ENCODE data around the gene RO60.
"Not testable (repeated sequence)": the region's sequence is repeated elsewhere in the genome, so short reads cannot be mapped to it uniquely, and the experiment has no call there.

Gene RO60

DNA sequence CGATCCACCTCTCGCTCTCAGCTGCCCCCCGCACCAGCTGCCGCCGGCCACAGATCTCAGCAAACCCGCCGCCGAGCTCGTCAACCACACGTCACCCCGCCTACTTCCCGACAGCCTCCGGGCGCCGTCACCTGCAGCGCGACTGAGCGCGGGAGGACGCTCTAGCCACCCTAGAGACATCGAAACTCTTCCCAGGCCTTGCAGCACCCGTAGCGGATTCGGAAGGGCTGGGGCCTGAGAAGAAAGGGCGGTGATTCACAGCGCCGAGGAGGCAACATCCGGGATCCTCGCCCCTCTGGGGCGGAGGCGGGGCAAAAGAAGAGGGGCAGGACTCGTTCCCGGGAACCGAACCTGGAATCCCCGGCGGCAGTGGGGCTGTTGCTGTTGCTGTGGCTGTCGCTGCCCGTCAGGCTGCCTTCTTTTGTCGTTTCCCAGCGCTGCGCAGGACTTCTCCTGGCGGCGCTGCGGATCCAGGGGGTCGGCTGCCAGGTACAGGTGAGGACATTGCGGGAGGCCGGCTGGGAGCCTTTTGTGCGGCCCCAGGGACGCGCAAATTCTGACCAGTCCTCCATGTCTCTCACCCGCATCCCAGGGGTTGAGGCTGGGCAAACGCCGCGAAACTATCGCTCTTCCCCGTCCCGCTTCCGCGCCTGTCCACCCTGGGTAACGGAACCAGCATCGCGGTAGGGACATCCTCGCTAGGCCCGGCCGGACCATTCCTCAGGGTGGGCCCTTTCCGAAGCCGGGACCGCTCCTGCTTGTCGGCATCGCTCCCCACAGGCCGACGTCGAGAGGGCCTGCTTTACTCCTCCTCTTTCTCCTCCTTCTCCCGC, at the start of gene RO60, which contains the start of gene UCHL5:
Gene RO60 (plus strand): TSS at position 331 of the 833 bp plus-strand sequence. CDS start 9,443 bp downstream, outside the sequence.
Gene UCHL5 (minus strand): TSS at position 79 of the 833 bp plus-strand sequence. CDS start 100 bp downstream, outside the sequence.
- DNase-seq (ENCODE audit: low spot score) = peak; percentile 97

DNA sequence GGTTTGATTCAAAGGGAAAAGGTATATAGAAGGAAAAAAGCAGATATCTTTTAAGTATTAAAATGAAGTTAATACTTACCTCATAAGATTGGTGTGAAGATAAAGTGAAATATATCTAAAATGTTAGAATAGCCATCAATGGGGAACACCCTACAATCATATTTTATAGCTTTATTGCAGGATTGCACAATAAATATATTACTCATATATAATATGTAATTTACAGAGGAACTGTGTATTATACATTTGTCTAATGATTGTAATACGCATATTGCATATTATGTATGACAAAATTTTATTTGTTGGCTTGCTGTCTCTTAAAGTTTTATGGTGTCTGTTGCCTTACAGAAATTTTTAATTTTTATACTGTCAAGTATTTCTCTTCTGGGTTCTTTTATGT, 48.0 kb upstream of the RO60 start:
- no peak for DNase-seq (ENCODE audit: low spot score)

DNA sequence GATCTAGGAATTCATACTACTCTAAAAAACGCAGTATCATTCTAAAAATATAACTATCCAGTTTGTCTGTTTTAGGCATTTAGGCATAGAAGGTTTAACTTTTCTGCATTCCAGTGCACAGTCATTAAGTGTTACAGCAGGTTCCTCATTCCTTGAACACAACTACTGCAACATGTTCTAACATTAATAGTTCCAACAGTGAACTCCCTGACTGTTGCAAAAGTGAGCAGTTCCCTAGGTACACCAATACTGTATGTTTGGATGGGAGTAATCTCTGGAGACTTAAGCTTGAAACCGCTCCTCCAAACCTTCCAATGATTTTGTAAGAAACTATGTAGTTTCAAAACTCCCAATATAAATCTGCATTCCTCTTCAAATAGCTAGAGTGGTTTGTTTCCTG, 46.4 kb upstream of the RO60 start:
- DNase-seq (ENCODE audit: low spot score) = no peak

DNA sequence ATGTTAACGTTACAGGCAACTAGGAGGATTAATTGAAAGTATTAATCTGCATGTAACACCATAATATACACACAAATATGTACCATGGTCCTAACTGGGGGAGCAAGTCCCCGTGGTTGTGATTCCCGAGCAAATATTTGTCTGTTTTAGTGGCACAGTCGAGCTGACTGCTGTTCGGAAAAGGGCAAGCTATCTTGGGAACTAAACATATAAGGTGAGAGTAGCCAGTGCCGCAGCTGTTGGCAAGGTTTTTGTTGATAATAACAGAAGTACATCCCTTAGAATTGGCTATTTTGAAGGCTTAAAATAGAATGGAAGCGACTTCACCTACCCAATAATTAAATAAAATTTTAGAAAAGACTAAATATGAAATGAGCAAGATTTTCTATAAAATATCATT, 45.7 kb upstream of the RO60 start:
- no peak for DNase-seq (ENCODE audit: low spot score)

DNA sequence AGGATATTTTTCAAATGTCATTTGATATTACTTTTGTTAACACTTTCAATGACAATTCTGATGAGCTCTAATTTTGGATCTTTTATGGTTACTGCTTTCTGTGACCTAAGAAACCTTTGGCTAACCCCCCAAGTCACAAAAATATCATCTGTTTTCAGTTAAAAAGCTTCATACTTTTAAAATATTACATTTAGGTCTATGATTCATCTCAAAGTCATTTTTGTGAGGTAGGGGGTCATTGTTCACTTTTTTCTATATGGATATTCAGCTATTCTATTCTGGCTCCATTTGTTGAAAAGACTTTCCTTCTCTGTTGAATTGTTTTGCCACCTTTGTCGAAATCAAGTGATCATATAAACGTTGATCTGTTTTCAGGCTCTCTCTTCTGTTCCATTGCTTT, 45.0 kb upstream of the RO60 start:
- DNase-seq (ENCODE audit: low spot score) = no peak

DNA sequence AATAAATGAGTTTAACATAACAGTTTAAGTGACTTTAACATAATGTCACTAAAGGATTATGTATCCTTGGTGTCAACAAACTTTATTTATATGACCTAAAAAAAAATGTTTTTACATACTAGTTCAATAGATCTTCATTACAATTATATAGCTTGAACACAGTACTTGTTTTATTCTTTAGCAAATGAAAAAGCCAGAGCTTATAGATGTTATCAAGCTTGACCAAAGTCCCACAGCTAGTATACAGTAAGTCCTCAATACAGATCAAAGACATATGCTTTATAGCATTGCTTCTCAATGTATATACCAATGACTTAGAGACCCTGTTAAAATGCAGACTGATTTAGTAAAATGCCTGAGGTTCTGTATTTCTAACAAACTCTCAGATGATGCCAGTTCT, 42.6 kb upstream of the RO60 start:
- DNase-seq (ENCODE audit: low spot score) = no peak

DNA sequence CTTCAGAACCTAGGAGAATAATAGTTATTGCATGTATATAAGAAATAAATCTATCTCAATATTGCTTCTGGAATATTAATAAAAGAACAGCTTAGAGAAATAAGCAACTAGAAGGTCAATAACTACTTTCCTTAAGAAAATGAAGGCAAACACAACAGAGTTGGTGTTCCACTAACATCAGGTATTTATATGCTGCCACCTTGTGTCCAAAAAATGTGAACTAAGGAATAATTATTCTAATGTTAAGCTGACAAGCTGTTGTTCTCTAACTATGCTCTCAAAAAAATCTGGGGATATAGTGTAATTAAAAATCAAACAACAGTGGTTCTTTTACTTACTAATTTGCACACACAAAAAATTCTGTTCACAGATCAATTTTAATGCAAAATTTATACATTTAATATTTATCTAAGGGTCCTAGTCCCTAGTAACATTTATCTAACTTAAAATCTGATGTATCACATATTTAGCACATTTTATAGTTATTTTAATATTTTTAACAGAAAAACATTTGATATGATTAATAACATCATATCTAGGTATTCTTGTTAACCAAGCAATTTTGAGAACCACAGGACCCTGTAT, 39.9 kb upstream of the RO60 start:
- DNase-seq (ENCODE audit: low spot score) = peak; percentile 40

DNA sequence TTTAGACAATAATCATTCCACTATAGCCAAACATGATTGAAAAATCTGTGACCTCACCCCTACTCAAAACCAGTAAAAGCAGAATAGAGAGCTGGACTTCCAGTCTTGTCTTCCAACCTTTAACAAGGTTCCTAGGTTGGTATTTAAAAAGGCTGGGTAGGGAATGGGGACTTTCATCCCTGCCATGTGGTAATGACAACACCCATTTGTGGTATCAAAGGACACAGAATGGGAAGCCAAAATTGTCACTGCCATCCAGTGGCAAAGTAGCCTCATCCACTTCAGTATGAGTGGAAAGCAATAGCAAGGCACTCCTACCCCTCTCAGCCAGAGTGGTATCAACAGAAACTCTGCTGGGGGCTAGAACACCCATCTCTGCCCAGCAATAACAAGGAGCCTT, 34.2 kb upstream of the RO60 start:
- DNase-seq (ENCODE audit: low spot score) = no peak

DNA sequence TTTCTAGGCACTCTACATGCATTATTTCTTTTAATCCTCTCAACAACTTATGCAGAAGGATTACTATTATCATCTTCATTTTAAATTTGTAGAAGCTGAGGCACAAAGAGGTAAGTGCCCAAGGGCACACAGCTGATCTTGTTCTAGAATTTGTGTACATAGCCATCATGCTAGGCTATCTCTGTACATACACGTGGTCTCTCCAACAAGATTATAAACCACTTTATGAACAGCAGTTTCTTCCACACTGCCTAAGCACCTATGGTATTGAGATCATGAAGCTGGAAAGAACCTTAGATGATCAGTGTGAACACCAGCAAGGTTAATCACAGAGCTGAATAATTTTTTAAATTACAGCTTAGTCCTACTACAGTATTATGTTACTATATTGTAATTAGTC, 29.1 kb upstream of the RO60 start:
- DNase-seq (ENCODE audit: low spot score) = no peak

DNA sequence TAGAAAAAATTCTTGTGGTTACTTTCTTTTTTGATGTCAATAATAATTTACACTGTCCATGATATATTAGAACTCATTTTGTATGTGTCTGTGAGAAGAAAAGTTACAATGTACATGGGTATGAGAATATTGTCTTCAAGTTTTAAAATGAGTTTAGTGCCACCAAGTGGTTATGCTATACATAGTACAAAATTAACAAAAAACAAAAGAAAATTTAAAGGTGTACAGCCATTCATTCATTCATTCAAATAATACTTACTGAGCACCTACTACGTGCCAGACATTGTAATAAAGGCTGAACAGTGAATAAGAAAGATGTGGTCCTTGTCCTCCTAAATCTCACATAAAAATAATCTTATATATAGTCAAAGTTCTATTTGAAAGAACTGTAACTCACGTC, 28.0 kb upstream of the RO60 start:
- no peak for DNase-seq (ENCODE audit: low spot score)

DNA sequence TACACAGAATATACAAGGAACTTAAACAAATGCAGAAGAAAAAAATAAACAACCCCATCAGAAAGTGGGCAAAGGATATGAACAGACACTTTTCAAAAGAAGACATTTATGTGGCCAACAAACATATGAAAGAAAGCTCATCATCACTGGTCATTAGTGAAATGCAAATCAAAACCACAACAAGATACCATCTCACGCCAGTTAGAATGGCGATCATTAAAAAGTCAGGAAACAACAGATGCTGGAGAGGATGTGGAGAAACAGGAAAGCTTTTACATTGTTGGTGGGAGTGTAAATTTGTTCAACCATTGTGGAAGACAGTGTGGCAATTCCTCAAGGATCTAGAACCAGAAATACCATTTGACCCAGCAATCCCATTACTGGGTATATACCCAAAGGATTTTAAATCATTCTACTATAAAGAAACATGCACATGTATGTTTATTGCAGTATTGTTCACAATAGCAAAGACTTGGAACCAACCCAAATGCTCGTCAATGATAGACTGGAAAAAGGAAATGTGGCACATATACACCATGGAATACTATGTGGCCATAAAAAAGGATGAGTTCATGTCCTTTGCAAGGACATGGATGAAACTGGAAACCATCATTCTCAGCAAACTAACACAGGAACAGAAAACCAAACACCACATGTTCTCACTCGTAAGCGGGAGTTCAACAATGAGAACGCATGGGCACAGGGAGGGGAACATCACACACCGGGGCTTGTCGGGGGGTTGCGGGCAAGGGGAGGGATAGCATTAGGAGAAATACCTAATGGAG, 26.6 kb upstream of the RO60 start:
- not testable (repeated sequence) for DNase-seq (ENCODE audit: low spot score)

DNA sequence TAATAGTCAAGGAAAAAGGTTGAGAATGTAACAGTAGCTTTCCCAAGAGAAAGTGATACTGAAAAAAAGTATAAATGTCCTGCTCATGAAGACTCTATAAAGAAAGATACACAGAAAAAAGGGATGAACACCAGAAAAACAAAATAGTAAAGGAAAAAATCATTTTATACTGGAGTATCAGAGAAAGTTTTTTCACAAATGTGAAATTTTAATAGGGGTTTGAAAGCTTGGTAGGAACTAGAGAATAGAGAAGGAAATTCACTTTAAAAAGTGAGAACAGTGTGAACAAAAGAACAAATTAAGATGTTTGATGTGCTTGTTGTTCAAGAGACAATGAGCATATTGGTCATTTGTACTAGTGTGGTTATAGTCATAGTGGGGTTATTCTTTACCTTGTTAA, 25.8 kb upstream of the RO60 start:
- no peak for DNase-seq (ENCODE audit: low spot score)

DNA sequence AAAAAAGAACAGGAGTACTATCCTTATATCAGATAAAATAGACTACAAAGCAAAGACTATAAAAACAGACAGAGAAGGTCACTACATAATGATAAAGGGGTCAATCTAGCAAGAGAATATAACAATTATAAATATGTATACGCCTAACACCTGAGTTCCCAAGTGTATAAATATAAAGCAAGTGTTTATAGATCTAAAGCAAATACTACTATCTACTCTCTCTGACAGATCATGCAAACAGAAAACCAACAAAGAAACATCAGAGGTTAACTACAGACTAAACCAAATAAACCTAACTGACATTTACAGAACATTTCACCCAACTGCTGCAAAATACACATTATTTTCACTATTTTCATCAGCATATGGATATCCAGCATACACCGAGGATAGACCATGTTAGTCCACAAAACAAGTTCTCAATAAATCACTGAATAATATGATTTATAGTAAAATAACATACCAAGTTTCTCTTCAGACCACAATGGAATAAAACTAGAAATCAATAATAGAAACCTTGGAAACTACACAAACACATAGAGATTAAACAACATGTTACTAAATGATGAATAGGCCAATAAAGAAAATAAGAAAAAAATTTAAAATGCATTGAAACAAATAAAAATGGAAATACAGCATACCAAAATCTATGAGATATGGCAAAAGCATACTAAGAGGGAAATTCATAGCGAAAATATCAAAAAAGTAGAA, 22.9 kb upstream of the RO60 start:
- DNase-seq (ENCODE audit: low spot score) = no peak

DNA sequence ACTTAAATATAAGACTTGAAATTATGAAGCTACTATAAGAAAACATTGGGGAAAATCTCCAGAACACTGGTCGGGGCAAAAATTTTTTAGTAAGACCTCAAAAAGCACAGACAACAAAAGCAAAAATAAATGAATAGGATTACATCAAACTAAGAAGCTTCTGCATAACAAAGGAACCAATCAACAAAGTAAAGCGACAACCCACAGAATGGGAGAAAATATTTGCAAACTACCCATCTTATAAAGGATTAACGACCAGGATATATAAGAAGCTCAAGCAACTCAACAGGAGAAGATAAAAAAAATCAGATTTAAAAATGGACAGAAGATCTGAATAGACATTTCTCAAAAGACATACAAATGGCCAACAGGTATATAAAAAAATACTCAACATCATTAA, 19.4 kb upstream of the RO60 start:
- no peak for DNase-seq (ENCODE audit: low spot score)

DNA sequence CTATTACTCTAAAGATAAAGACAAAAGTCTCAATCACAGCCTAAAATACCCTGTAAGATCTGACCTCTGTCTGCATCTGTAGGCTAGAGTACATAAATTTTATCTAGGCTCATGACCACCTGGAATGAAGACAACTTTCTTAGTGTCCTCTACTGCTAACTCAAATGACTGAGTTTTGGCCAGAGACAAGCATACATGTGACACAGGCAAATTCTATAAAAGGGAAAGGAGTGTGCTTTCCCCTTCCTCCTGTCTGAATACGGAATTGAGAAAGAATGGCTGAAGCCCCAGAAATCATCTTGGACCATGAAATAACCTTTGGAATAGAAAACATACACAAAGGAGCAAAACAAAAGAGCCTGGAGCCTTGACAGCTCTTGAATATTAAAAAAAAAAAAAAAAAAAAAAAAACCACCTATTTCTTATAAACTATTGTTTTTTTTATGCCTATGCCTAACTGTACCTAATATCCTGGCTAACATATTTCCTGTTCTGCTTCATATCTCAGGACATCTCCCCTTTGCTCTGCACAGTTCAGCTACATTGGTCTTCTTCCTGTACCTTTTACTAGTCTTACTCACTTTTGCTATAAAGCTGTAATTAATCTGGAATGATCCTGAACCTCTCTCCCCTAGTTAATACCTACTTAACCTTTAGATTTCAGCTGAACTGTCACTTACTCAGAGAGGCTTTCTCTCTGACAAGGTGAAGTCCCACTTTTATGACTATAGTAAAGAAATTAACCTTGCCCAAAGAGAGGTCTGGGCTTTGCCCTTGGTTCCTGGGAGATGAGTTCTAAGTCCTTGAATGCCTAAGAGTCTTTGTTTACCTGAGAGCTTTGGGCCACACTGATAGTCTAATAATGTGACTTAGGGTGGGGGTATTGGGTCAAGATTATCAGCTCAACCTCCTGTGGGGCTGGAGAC, 16.4 kb upstream of the RO60 start:
- DNase-seq (ENCODE audit: low spot score) = peak; percentile 38

DNA sequence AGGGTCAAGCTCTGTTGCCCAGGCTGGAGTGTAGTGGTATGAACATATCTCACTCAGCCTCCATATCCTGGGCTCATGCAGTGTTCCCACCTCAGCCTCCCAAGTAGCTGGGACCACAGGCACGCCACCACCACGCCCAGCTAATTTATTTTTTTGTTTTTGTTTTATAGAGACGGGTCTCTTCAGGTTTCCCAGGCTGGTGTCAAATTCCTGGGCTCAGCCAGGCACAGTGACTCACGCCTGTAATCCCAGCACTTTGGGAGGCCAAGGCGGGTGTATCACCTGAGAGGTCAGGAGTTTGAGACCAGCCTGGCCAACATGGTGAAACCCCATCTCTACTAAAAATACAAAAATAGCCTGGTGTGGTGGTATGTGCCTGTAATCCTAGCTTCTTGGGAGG, 10.5 kb upstream of the RO60 start:
- DNase-seq (ENCODE audit: low spot score) = not testable (repeated sequence)

DNA sequence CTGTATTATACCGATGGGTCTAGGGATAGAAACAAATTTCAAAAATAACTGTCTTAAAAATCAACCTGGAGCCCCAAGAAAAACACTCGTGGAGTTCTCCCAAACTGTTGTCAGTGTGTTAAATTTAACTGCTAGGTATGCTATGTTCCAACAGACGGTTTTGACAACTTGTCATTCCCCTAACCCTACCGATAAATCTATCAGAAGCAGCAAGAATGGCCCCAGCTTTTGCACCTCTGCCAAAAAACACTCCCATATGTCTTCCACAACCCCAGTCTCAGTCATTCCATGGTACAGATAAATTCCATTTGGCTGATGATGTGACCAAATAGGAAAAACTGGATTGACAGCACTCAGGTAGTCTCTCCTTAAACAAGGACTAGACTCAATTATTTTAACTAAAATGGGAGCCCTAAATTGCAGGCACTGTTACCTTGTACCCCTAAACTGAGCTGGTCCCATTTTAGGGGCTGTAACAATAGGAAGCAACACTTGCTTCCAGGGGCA, 5.2 kb upstream of the RO60 start:
- no peak for DNase-seq (ENCODE audit: low spot score)

DNA sequence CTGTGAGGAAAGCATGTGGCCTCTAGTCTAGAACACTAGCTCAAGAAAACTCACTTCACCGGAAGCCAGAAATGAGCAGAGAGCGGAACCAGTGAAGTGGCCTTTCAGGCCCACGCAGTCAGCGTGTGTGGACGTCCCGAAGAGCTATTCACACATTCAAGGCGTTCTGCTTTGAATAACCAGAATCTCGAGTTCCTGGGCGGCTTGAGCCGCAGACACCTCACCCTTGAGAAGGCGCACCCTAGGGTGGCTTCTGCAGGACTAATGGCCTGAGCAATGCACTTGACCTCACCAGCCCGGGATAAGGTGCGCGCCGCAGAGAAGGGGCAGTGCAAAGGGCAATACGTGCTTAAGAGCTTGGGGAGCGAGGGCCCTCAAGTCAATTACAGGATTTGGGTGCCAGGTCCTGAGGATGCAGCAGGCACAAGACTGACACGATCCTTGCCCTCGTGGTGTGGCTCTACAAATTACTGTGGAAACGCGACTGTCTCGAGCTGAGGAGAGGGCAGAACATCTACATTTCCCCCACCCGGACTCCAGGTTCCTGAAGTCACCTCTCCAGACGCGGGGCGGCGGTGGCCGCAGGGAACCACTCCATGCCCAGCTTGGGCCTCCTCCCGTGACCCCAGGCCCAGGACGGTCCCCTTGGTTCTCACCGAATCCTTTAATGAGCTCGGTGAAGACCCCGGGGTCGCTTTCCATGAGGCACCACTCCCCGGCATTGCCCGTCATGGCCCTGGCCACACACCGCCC, 707 bp upstream of the RO60 start:
- no peak for DNase-seq (ENCODE audit: low spot score)

DNA sequence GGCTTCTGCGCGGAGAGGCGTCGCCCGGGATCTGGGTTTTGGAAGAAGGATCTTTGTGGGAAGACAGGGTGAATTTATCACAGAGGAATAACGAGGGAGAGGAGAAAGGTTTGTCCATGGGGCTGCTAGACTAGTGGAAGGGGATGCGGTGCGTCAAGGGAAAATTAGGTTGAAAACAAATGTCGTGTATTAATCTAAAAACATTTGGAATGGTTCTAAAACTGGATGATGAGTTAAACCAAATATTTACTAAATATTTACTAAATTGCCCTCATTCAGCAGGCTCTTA, 647 bp downstream of the RO60 start:
- no peak for DNase-seq (ENCODE audit: low spot score)

DNA sequence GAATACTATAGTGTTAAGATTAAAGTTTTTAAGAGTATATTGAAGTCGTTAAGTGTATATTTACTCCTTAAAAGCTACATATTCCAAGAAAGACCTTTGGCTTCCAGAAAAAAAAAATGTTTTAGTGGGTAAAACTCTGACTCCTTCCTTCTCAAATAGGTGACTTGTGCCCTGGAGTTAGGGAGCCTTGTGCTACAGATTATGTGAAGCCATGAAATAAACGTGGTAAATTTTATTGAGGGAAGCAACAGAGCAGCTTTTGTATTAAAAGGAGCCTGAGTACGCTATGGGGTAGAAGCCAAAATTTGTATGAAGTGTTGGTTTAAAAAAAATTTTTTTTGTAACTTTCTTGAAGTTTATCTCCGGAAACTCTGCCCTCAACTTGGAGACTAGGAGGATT, 994 bp downstream of the RO60 start:
- no peak for DNase-seq (ENCODE audit: low spot score)
